PC-3 (cell line): ENCODE measurements around the gene DNMBP. TPM values are rescaled to one million over a fixed set of nuclear protein-coding genes. Genes with fewer than 3 reads are reported as not detected.

Experiments used
- ATAC-seq: fragments of 200-7000 bp; cut with Tn5 transposase; 2 replicates; pipeline ENCODE4 v1.9.1; 2020; ENCODE audit warnings: mild to moderate bottlenecking, moderate library complexity
- BruUV-seq: library from RNA; stranded (reverse); fragments of 400-500 nt; replicated peaks from 2 replicates; lab custom pipeline; 2021; lab: Mats Ljungman, UMichigan
- CTCF ChIA-PET: fragments of 300-600 bp; sonication (Branson Sonifier 250); formaldehyde crosslinking; loops from one replicate; lab custom pipeline; 2022; ENCODE audit warnings: antibody characterized with exemption; lab: Charles Lee
- POLR2A ChIA-PET: fragments of 300-600 bp; sonication (Branson Sonifier 250); formaldehyde crosslinking; loops from one replicate; lab custom pipeline; 2022; ENCODE audit warnings: antibody characterized with exemption; ENCODE audit not compliant: unreplicated experiment; lab: Charles Lee
- DNase-seq: peaks from one replicate; pipeline ENCODE4 v3.0.0-alpha.2; 2015
- H2AFZ ChIP-seq: fragments of 300-600 bp; sonication (generic); 2 replicates; pipeline ENCODE4 v1.6.0; 2016; ENCODE audit warnings: antibody characterized with exemption, low read length
- H3F3A ChIP-seq: fragments of 300-600 bp; sonication (generic); one replicate; pipeline ENCODE4 v1.6.0; 2017; ENCODE audit warnings: antibody characterized with exemption, low read length, control low read depth, mild to moderate bottlenecking; ENCODE audit not compliant: unreplicated experiment
- H3K27ac ChIP-seq: fragments of 300-600 bp; sonication (generic); 2 replicates; pipeline ENCODE4 v1.5.1; 2016; ENCODE audit warnings: mild to moderate bottlenecking, low read length
- H3K27me3 ChIP-seq: fragments of 300-600 bp; sonication (generic); 2 replicates; pipeline ENCODE4 v1.6.1; 2016; ENCODE audit warnings: low read length, mixed read lengths
- H3K36me3 ChIP-seq: fragments of 300-600 bp; sonication (generic); 2 replicates; pipeline ENCODE4 v1.6.1; 2016; ENCODE audit warnings: low read depth, mixed run types, low read length, mixed read lengths
- H3K4me1 ChIP-seq: fragments of 300-600 bp; sonication (generic); 2 replicates; pipeline ENCODE4 v1.5.1; 2016; ENCODE audit warnings: low read length; ENCODE audit not compliant: insufficient read depth
- H3K4me2 ChIP-seq: fragments of 300-600 bp; sonication (generic); 2 replicates; pipeline ENCODE4 v1.6.0; 2016; ENCODE audit warnings: low read length
- H3K4me3 ChIP-seq: fragments of 300-600 bp; sonication (generic); 2 replicates; pipeline ENCODE4 v1.5.1; 2016; ENCODE audit warnings: mild to moderate bottlenecking, low read length, mixed read lengths
- H3K79me2 ChIP-seq: fragments of 300-600 bp; sonication (generic); 2 replicates; pipeline ENCODE4 v1.6.1; 2017; ENCODE audit warnings: low read length, mixed read lengths
- H3K9ac ChIP-seq: fragments of 300-600 bp; sonication (generic); 2 replicates; pipeline ENCODE4 v1.6.0; 2016; ENCODE audit warnings: mild to moderate bottlenecking, low read length
- H3K9me2 ChIP-seq: fragments of 300-600 bp; sonication (generic); replicated peaks from 2 replicates; pipeline ENCODE4 v1.6.1; 2016; ENCODE audit warnings: mixed run types, low read length, mixed read lengths
- H3K9me3 ChIP-seq: fragments of 300-600 bp; sonication (generic); 2 replicates; pipeline ENCODE4 v1.6.1; 2016; ENCODE audit warnings: low read length, mixed read lengths
- H4K20me1 ChIP-seq: fragments of 300-600 bp; sonication (generic); 2 replicates; pipeline ENCODE4 v1.6.1; 2016; ENCODE audit warnings: low read length, mixed read lengths
- EZH2 ChIP-seq: fragments of 300-600 bp; sonication (generic); IDR thresholded peaks from one replicate; pipeline ENCODE4 v1.6.1; 2017; ENCODE audit warnings: antibody characterized with exemption, mild to moderate bottlenecking, low read length; ENCODE audit not compliant: unreplicated experiment
- EZH2phosphoT487 ChIP-seq: fragments of 300-600 bp; sonication (generic); IDR thresholded peaks from 2 replicates; pipeline ENCODE4 v1.6.1; 2018; ENCODE audit warnings: mild to moderate bottlenecking, antibody characterized with exemption, low read length, borderline replicate concordance
- intact Hi-C: fragments of 100-400 bp; cut with micrococcal nuclease; formaldehyde crosslinking; loops from 2 replicates; pipeline ENCODE4 v1.9.0; 2023
- total RNA-seq: library from RNA; depleted of rRNA; stranded (reverse); fragments of >200 nt; gene quantifications from 2 replicates; pipeline ENCODE4 v1.2.3, GENCODE V29; 2014
- TF ChIP-seq, protein P1 (sequence below): fragments of 300-600 bp; sonication (generic); conservative IDR thresholded peaks from 2 replicates; pipeline ENCODE4 v1.5.1; 2017; ENCODE audit warnings: antibody characterized with exemption, low read depth, mild to moderate bottlenecking, low read length

The DNMBP gene
- total RNA-seq, 1 experiment from 2014 or later, result 6.2 TPM

GRCh38 chr10:99855479-99856071 is 154.2 kb downstream of the DNMBP start:
- H3K27me3 ChIP-seq, result no peaks in the 10 kb centered on the region
- H3K36me3 ChIP-seq, result no peaks in the 10 kb centered on the region
- no peak overlapping the region for H3K27ac ChIP-seq
- H4K20me1 ChIP-seq, result no peaks in the 10 kb centered on the region
- no peaks in the 10 kb centered on the region for H3K9me2 ChIP-seq
- no peaks in the 10 kb centered on the region for H3F3A ChIP-seq
- ChIA-PET POLR2A (no interaction called here), CTCF (interaction anchor here (1.1 kb wide), 1 partner anchor 111 kb away, joined by 7 read pairs; no protein-coding TSS in a partner anchor)
- H3K4me3 ChIP-seq, result no peak overlapping the region
- no TSS peak for BruUV-seq
- H3K4me2 ChIP-seq, result no peak overlapping the region
- H3K9me3 ChIP-seq, result no peaks in the 10 kb centered on the region
- DNase-seq, result no peak
- H2AFZ ChIP-seq, result no peak overlapping the region
- no peak overlapping the region for H3K9ac ChIP-seq
- H3K4me1 ChIP-seq, result no peaks in the 10 kb centered on the region
- TF ChIP-seq EZH2phosphoT487 (no peak), EZH2 (no peak)
- TF ChIP-seq, protein P1, sequence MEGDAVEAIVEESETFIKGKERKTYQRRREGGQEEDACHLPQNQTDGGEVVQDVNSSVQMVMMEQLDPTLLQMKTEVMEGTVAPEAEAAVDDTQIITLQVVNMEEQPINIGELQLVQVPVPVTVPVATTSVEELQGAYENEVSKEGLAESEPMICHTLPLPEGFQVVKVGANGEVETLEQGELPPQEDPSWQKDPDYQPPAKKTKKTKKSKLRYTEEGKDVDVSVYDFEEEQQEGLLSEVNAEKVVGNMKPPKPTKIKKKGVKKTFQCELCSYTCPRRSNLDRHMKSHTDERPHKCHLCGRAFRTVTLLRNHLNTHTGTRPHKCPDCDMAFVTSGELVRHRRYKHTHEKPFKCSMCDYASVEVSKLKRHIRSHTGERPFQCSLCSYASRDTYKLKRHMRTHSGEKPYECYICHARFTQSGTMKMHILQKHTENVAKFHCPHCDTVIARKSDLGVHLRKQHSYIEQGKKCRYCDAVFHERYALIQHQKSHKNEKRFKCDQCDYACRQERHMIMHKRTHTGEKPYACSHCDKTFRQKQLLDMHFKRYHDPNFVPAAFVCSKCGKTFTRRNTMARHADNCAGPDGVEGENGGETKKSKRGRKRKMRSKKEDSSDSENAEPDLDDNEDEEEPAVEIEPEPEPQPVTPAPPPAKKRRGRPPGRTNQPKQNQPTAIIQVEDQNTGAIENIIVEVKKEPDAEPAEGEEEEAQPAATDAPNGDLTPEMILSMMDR, result no peak
- ATAC-seq, result no peak
- intact Hi-C loops, result no loop called here
- no peaks in the 10 kb centered on the region for H3K79me2 ChIP-seq

GRCh38 chr10:99854860-99855259 is 154.9 kb downstream of the DNMBP start:
- CTCF ChIA-PET, result no interaction called here
- H2AFZ ChIP-seq, result no peak overlapping the region

GRCh38 chr10:99853655-99854054 is 156.1 kb downstream of the DNMBP start:
- no peak for DNase-seq
- Histone ChIP-seq H3K27me3 (no peaks in the 10 kb centered on the region), H3K36me3 (no peaks in the 10 kb centered on the region), H3K9me3 (no peaks in the 10 kb centered on the region), H3K4me3 (no peak overlapping the region), H2AFZ (no peak overlapping the region), H3K4me2 (no peak overlapping the region), H3K9ac (no peak overlapping the region), H3K79me2 (no peaks in the 10 kb centered on the region), H3K27ac (no peak overlapping the region), H4K20me1 (no peaks in the 10 kb centered on the region), H3K4me1 (no peaks in the 10 kb centered on the region), H3K9me2 (no peaks in the 10 kb centered on the region), H3F3A (no peaks in the 10 kb centered on the region)
- CTCF ChIA-PET, result no interaction called here
- no TSS peak for BruUV-seq
- no peak for ATAC-seq
- POLR2A ChIA-PET, result no interaction called here
- TF ChIP-seq, protein P1, result no peak
- TF ChIP-seq EZH2phosphoT487 (no peak), EZH2 (no peak)
- intact Hi-C loops, result no loop called here

More at GRCh38 chr10:99854860-99855259, 154.9 kb downstream of the DNMBP start:
- no peak for TF ChIP-seq EZH2phosphoT487
- no peak for TF ChIP-seq EZH2
- TF ChIP-seq, protein P1, result peak; percentile 60
- DNase-seq (peak; percentile 62), ATAC-seq (0 out of 2 replicates have a peak, but pooled peaks have one; percentile 31)
- Histone ChIP-seq H3F3A (no peaks in the 10 kb centered on the region), H3K27me3 (no peaks in the 10 kb centered on the region), H3K36me3 (no peaks in the 10 kb centered on the region), H3K9ac (no peak overlapping the region), H3K9me3 (no peaks in the 10 kb centered on the region), H3K4me2 (no peak overlapping the region), H3K27ac (no peak overlapping the region), H3K4me3 (no peak overlapping the region), H3K4me1 (no peaks in the 10 kb centered on the region), H3K9me2 (no peaks in the 10 kb centered on the region), H4K20me1 (no peaks in the 10 kb centered on the region), H3K79me2 (no peaks in the 10 kb centered on the region)
- POLR2A ChIA-PET, result no interaction called here
- no TSS peak for BruUV-seq
- intact Hi-C loops, result no loop called here
